SU-DHL-6 (cell line): Measurements from ENCODE around the gene PLEKHG2.
A peak's percentile ranks its signal among the peaks of the same experiment; 100 is the strongest.

Source experiments
- H2AFZ ChIP-seq: fragments of 200-600 bp; sonication (generic); 2 replicates; pipeline ENCODE4 v1.6.1; 2014; ENCODE audit warnings: low read depth, mild to moderate bottlenecking, moderate library complexity, mixed read lengths, antibody characterized with exemption, low read length; ENCODE audit not compliant: severe bottlenecking
- H3F3A ChIP-seq: fragments of 200-600 bp; shearing (Covaris generic); 2 replicates; pipeline ENCODE4 v1.6.0; 2016; ENCODE audit warnings: antibody characterized with exemption, mild to moderate bottlenecking; ENCODE audit not compliant: insufficient read depth
- H3K27ac ChIP-seq: fragments of 200-600 bp; sonication (generic); 2 replicates; pipeline ENCODE4 v1.5.1; 2016; ENCODE audit warnings: low read depth, mild to moderate bottlenecking, low read length, moderate library complexity, mixed read lengths
- H3K27me3 ChIP-seq: fragments of 200-600 bp; sonication (generic), shearing (Covaris generic); 2 replicates; pipeline ENCODE4 v1.6.0; 2014; ENCODE audit warnings: mild to moderate bottlenecking, low read length
- H3K36me3 ChIP-seq: fragments of 200-600 bp; sonication (generic); 2 replicates; pipeline ENCODE4 v1.6.1; 2014; ENCODE audit warnings: mild to moderate bottlenecking, low read length, mixed read lengths
- H3K4me2 ChIP-seq: fragments of 300-600, 200-600 bp; shearing (Covaris generic), sonication (generic); 2 replicates; pipeline ENCODE4 v1.6.0; 2014; ENCODE audit warnings: low read length, low read depth, mild to moderate bottlenecking; ENCODE audit not compliant: poor library complexity, severe bottlenecking
- H3K4me3 ChIP-seq: fragments of 200-600 bp; sonication (generic); 2 replicates; pipeline ENCODE4 v1.5.1; 2014; ENCODE audit warnings: antibody characterized with exemption, low read length, mild to moderate bottlenecking, mixed read lengths; ENCODE audit not compliant: insufficient read depth, poor library complexity, severe bottlenecking
- H3K79me2 ChIP-seq: fragments of 200-600 bp; sonication (generic); 2 replicates; pipeline ENCODE4 v1.6.1; 2014; ENCODE audit warnings: mild to moderate bottlenecking, low read length, moderate library complexity; ENCODE audit not compliant: insufficient read depth
- H3K9ac ChIP-seq: fragments of 200-600 bp; sonication (generic); 2 replicates; pipeline ENCODE4 v1.7.0; 2014; ENCODE audit warnings: mild to moderate bottlenecking, low read length
- H3K9me2 ChIP-seq: fragments of 200-600 bp; sonication (generic); replicated peaks from 2 replicates; pipeline ENCODE4 v1.6.1; 2014; ENCODE audit warnings: low read length; ENCODE audit not compliant: insufficient read depth
- H3K9me3 ChIP-seq: fragments of 200-600 bp; sonication (generic); 2 replicates; pipeline ENCODE4 v1.6.1; 2014; ENCODE audit warnings: low read length, mixed read lengths; ENCODE audit not compliant: insufficient read depth
- H4K20me1 ChIP-seq: fragments of 200-600 bp; sonication (generic); 2 replicates; pipeline ENCODE4 v1.6.1; 2014; ENCODE audit warnings: low read depth, mild to moderate bottlenecking, antibody characterized with exemption, low read length, moderate library complexity, mixed read lengths
- CTCF ChIP-seq: fragments of 200-600 bp; sonication (generic); IDR thresholded peaks from one replicate; pipeline ENCODE4 v1.5.1; 2017; ENCODE audit warnings: antibody characterized with exemption, mild to moderate bottlenecking, low read length, moderate library complexity; ENCODE audit not compliant: insufficient read depth, poor library complexity, severe bottlenecking
- EZH2phosphoT487 ChIP-seq: fragments of 200-600 bp; sonication (generic), shearing (Covaris generic); conservative IDR thresholded peaks from 2 replicates; pipeline ENCODE4 v1.6.1; 2018; ENCODE audit warnings: mild to moderate bottlenecking, antibody characterized with exemption, low read length, moderate library complexity, mixed read lengths

The PLEKHG2 gene

GRCh38 chr19:39444598-39445195 is 32.2 kb downstream of the PLEKHG2 start:
- Histone ChIP-seq H3K9ac (peak overlapping the region; percentile 100), H3K36me3 (no peaks in the 10 kb centered on the region), H3K4me3 (peak overlapping the region; percentile 99), H4K20me1 (no peaks in the 10 kb centered on the region; the same call in 1 of the 2 replicates), H3K79me2 (peaks cover 50% of the 10 kb centered on the region), H3K4me2 (peak overlapping the region; percentile 98), H2AFZ (no peak overlapping the region), H3K9me2 (no peaks in the 10 kb centered on the region), H3K9me3 (no peaks in the 10 kb centered on the region), H3F3A (peaks cover 11% of the 10 kb centered on the region), H3K27ac (peak overlapping the region; percentile 90), H3K27me3 (no peaks in the 10 kb centered on the region)
- TF ChIP-seq EZH2phosphoT487 (no peak), CTCF (no peak)

GRCh38 chr19:39445196-39446111 is 33.0 kb downstream of the PLEKHG2 start, which contains the start of gene SUPT5H:
TSS of gene SUPT5H (plus strand) at chr19:39445582. CDS start at chr19:39445891, 309 bp downstream.
- Histone ChIP-seq H3K9me3 (no peaks in the 10 kb centered on the region), H3K79me2 (peaks cover 57% of the 10 kb centered on the region), H2AFZ (peak within 1 kb of the TSS; percentile 60), H3K27me3 (no peaks in the 10 kb centered on the region), H3K9me2 (no peaks in the 10 kb centered on the region), H3F3A (peaks cover 11% of the 10 kb centered on the region), H3K4me3 (peak within 1 kb of the TSS; percentile 99), H3K27ac (peak within 1 kb of the TSS; percentile 90), H3K9ac (peak within 1 kb of the TSS; percentile 100), H4K20me1 (no peaks in the 10 kb centered on the region; the same call in 1 of the 2 replicates), H3K36me3 (no peaks in the 10 kb centered on the region), H3K4me2 (peak within 1 kb of the TSS; percentile 98)
- no peak for TF ChIP-seq CTCF
- no peak for TF ChIP-seq EZH2phosphoT487

GRCh38 chr19:39446365-39447084 is 34.1 kb downstream of the PLEKHG2 start:
- no peaks in the 10 kb centered on the region for H3K36me3 ChIP-seq
- no peak overlapping the region for H2AFZ ChIP-seq
- H3K4me3 ChIP-seq: peak overlapping the region; percentile 99
- H3K79me2 ChIP-seq: peaks cover 68% of the 10 kb centered on the region
- H3K9me3 ChIP-seq: no peaks in the 10 kb centered on the region
- H3K9ac ChIP-seq: peak overlapping the region; percentile 100
- H3K4me2 ChIP-seq: peak overlapping the region; percentile 97
- no peaks in the 10 kb centered on the region for H3K9me2 ChIP-seq
- peak overlapping the region; percentile 77 for H3K27ac ChIP-seq
- no peaks in the 10 kb centered on the region; the same call in 1 of the 2 replicates for H4K20me1 ChIP-seq
- H3F3A ChIP-seq: peaks cover 11% of the 10 kb centered on the region; the same call in 1 of the 2 replicates
- no peaks in the 10 kb centered on the region for H3K27me3 ChIP-seq
- no peak for TF ChIP-seq CTCF
- no peak for TF ChIP-seq EZH2phosphoT487
